H9 (cell line): Measurements from ENCODE around the gene AQP5. TPM values are rescaled to one million over a fixed set of nuclear protein-coding genes. Genes with fewer than 3 reads are reported as not detected.
A peak's percentile ranks its signal among the peaks of the same experiment; 100 is the strongest.

Source experiments
- DNase-seq: peaks from one replicate; pipeline ENCODE4 v3.0.0-alpha.2; 2017
- H2AFZ ChIP-seq: one replicate; pipeline ENCODE4 v1.6.1; 2013; ENCODE audit warnings: mild to moderate bottlenecking, low read length, control low read depth, moderate library complexity
- H2AK5ac ChIP-seq: 2 replicates; pipeline ENCODE4 v1.6.1; 2013; ENCODE audit warnings: low read length, control low read depth, mixed read lengths; ENCODE audit not compliant: insufficient read length
- H2BK120ac ChIP-seq: one replicate; pipeline ENCODE4 v1.6.1; 2013; ENCODE audit warnings: low read depth, mild to moderate bottlenecking, low read length, control low read depth, inconsistent platforms; ENCODE audit not compliant: poor library complexity, severe bottlenecking
- H2BK12ac ChIP-seq: 2 replicates; pipeline ENCODE4 v1.6.1; 2013; ENCODE audit warnings: low read length, control low read depth, mixed read lengths, low read depth; ENCODE audit not compliant: insufficient read length
- H2BK15ac ChIP-seq: 2 replicates; pipeline ENCODE4 v1.6.1; 2013; ENCODE audit warnings: low read depth, low read length, control low read depth
- H2BK20ac ChIP-seq: one replicate; pipeline ENCODE4 v1.6.1; 2013; ENCODE audit warnings: low read depth, mild to moderate bottlenecking, low read length, control low read depth, inconsistent platforms; ENCODE audit not compliant: poor library complexity, severe bottlenecking
- H2BK5ac ChIP-seq: 2 replicates; pipeline ENCODE4 v1.6.1; 2013; ENCODE audit warnings: low read length, control low read depth, mixed read lengths; ENCODE audit not compliant: insufficient read length
- H3K14ac ChIP-seq: 2 replicates; pipeline ENCODE4 v1.6.1; 2013; ENCODE audit warnings: low read length, control low read depth; ENCODE audit not compliant: insufficient read depth
- H3K18ac ChIP-seq: 2 replicates; pipeline ENCODE4 v1.6.1; 2013; ENCODE audit warnings: low read depth, mild to moderate bottlenecking, mixed read lengths, low read length, control low read depth; ENCODE audit not compliant: insufficient read length
- H3K23ac ChIP-seq: 2 replicates; pipeline ENCODE4 v1.6.1; 2013; ENCODE audit warnings: low read length, control low read depth, mixed read lengths, low read depth; ENCODE audit not compliant: insufficient read length
- H3K23me2 ChIP-seq: 2 replicates; pipeline ENCODE4 v1.6.1; 2013; ENCODE audit warnings: low read depth, mild to moderate bottlenecking, mixed read lengths, low read length, control low read depth; ENCODE audit not compliant: insufficient read length, poor library complexity, severe bottlenecking
- H3K27ac ChIP-seq: 2 replicates; pipeline ENCODE4 v1.5.1; 2013; ENCODE audit warnings: low read length, control low read depth, mixed read lengths, low read depth; ENCODE audit not compliant: insufficient read length
- H3K27me3 ChIP-seq: 2 replicates; pipeline ENCODE4 v1.6.1; 2013; ENCODE audit warnings: low read length, control low read depth, inconsistent platforms; ENCODE audit not compliant: insufficient read depth
- H3K4ac ChIP-seq: 2 replicates; pipeline ENCODE4 v1.6.1; 2013; ENCODE audit warnings: low read depth, mild to moderate bottlenecking, control low read depth, inconsistent platforms, low read length, moderate library complexity
- H3K4me1 ChIP-seq: 2 replicates; pipeline ENCODE4 v1.6.1; 2013; ENCODE audit warnings: low read length, control low read depth, inconsistent platforms; ENCODE audit not compliant: insufficient read depth
- H3K4me2 ChIP-seq: 2 replicates; pipeline ENCODE4 v1.6.1; 2013; ENCODE audit warnings: low read length, control low read depth, mixed read lengths; ENCODE audit not compliant: insufficient read length, insufficient read depth
- H3K56ac ChIP-seq: 2 replicates; pipeline ENCODE4 v1.6.1; 2013; ENCODE audit warnings: low read depth, mild to moderate bottlenecking, mixed read lengths, low read length, control low read depth; ENCODE audit not compliant: insufficient read length
- H3K79me1 ChIP-seq: 2 replicates; pipeline ENCODE4 v1.6.1; 2013; ENCODE audit warnings: low read depth, mild to moderate bottlenecking, moderate library complexity, low read length, control low read depth, inconsistent platforms; ENCODE audit not compliant: insufficient read depth, poor library complexity, severe bottlenecking
- H3K79me2 ChIP-seq: 2 replicates; pipeline ENCODE4 v1.6.1; 2013; ENCODE audit warnings: low read length, control low read depth, inconsistent platforms; ENCODE audit not compliant: insufficient read depth
- H3K9ac ChIP-seq: 2 replicates; pipeline ENCODE4 v1.6.1; 2013; ENCODE audit warnings: low read length, control low read depth, mixed read lengths; ENCODE audit not compliant: insufficient read length; ENCODE audit errors: extremely low read depth
- H3K9me3 ChIP-seq: one replicate; pipeline ENCODE4 v1.6.1; 2013; ENCODE audit warnings: low read depth, low read length, inconsistent platforms; ENCODE audit not compliant: control insufficient read depth
- H3T11ph ChIP-seq: one replicate; pipeline ENCODE4 v1.6.1; 2013; ENCODE audit warnings: mild to moderate bottlenecking, low read length, control low read depth, inconsistent platforms
- H4K20me1 ChIP-seq: one replicate; pipeline ENCODE4 v1.6.1; 2013; ENCODE audit not compliant: control insufficient read depth, insufficient read length, insufficient read depth
- H4K5ac ChIP-seq: 2 replicates; pipeline ENCODE4 v1.6.1; 2013; ENCODE audit warnings: low read depth, mild to moderate bottlenecking, mixed read lengths, low read length, control low read depth; ENCODE audit not compliant: insufficient read length
- H4K8ac ChIP-seq: replicated peaks from 2 replicates; pipeline ENCODE4 v1.6.1; 2013; ENCODE audit warnings: low read length, control low read depth, mixed read lengths, low read depth; ENCODE audit not compliant: insufficient read length
- H4K91ac ChIP-seq: 2 replicates; pipeline ENCODE4 v1.6.1; 2013; ENCODE audit warnings: low read depth, mild to moderate bottlenecking, moderate library complexity, mixed read lengths, low read length, control low read depth; ENCODE audit not compliant: insufficient read length
- H3K27ac Mint-ChIP-seq, 3 experiments: 2 replicates in 2 of 3; 3 replicates in 1 of 3; pipeline ENCODE4 v1.8.0; 2020 to 2021; ENCODE audit warnings: mixed read lengths in 3 of 3, mild to moderate bottlenecking in 1 of 3, moderate library complexity in 1 of 3
- H3K27me3 Mint-ChIP-seq: 2 replicates; pipeline ENCODE4 v1.8.0; 2021; ENCODE audit warnings: low read depth, mild to moderate bottlenecking, moderate library complexity, mixed read lengths
- H3K36me3 Mint-ChIP-seq, 3 experiments: 2 replicates in 2 of 3; 3 replicates in 1 of 3; pipeline ENCODE4 v1.8.0; 2020 to 2021; ENCODE audit warnings: low read depth in 3 of 3, mixed read lengths in 3 of 3; ENCODE audit not compliant: insufficient read depth in 1 of 3
- H3K4me1 Mint-ChIP-seq, 2 experiments: 2 replicates each; pipeline ENCODE4 v1.8.0; 2020; ENCODE audit warnings: mixed read lengths in 2 of 2
- H3K4me3 Mint-ChIP-seq, 2 experiments: 2 replicates in 1 of 2; 3 replicates in 1 of 2; pipeline ENCODE4 v1.8.0; 2020 to 2021; ENCODE audit warnings: mild to moderate bottlenecking in 2 of 2, mixed read lengths in 2 of 2, moderate library complexity in 1 of 2
- H3K9me3 Mint-ChIP-seq, 2 experiments: 2 replicates in 1 of 2; 3 replicates in 1 of 2; pipeline ENCODE4 v1.8.0; 2020; ENCODE audit warnings: mild to moderate bottlenecking in 2 of 2, mixed read lengths in 2 of 2, moderate library complexity in 1 of 2
- WGBS: extraction: QIAGEN DNeasy Blood & Tissue Kit; methylation state at CpG from one replicate; pipeline ENCODE4 v1.1.7; 2013; ENCODE audit warnings: missing lambda C conversion rate, low lambda C conversion rate, mixed read lengths; ENCODE audit not compliant: insufficient read length; ENCODE audit errors: extremely low coverage; 5-methylcytosine and 5-hydroxymethylcytosine counted together
- total RNA-seq: library from RNA; stranded (reverse); gene quantifications from 2 replicates; pipeline ENCODE4 v1.2.1, GENCODE V29; 2021
- TF ChIP-seq, protein P1 (sequence below): fragments of 200-600 bp; sonication (generic); conservative IDR thresholded peaks from 3 replicates; pipeline ENCODE4 v1.8.0; 2021; ENCODE audit warnings: antibody characterized with exemption, mild to moderate bottlenecking

The AQP5 gene
- total RNA-seq, 1 experiment from 2014 or later = 2.8 TPM

DNA sequence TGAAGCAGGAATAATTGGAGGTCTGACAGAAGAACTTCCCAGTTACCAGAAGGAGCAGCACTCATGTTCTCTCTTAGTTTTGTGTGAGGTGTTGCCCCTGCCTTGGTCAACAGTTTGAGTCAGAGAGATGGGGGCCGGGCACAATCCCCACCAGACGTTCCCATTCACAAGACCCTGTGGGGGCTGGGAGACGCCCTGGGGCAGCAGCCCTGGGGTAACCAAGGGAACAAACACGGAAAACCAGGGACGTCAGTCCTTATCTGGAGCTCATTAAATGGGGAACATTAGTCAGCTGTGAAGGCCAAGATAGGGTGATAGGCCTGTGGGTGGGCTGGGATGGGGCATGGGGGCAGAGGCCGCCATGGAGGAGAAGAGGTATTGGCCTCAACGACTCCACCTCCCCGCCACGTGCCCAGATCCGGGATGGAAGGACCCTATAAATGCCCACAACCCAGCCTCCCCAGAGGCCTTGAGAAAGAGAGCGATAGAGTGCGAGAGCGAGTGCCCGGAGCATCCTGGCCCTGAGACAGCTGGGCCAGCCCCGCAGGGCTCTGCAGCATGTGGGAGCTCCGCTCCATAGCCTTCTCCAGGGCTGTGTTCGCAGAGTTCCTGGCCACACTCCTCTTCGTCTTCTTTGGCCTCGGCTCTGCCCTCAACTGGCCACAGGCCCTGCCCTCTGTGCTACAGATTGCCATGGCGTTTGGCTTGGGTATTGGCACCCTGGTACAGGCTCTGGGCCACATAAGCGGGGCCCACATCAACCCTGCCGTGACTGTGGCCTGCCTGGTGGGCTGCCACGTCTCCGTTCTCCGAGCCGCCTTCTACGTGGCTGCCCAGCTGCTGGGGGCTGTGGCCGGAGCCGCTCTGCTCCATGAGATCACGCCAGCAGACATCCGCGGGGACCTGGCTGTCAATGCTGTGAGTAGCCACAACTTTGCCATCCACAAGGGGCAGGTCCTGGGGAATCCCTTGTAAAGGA lies 11.1 kb upstream of the AQP5 start, which contains the start of gene AQP2:
Gene AQP2, plus strand, starts transcription at position 465 of the 979 bp plus-strand sequence. Its CDS starts 94 bp downstream, at position 559.
- Histone ChIP-seq H2BK12ac (no peak within 1 kb of the TSS), H3K79me1 (no peaks in the 10 kb centered on the region), H2AK5ac (no peak within 1 kb of the TSS), H3K23ac (no peak within 1 kb of the TSS), H3K79me2 (no peaks in the 10 kb centered on the region), H4K5ac (no peak within 1 kb of the TSS), H3K23me2 (peaks cover 2% of the 10 kb centered on the region), H2AFZ (no peak within 1 kb of the TSS), H3K9me3 (no peaks in the 10 kb centered on the region), H3K14ac (no peak within 1 kb of the TSS), H3K56ac (no peak within 1 kb of the TSS), H2BK5ac (no peak within 1 kb of the TSS), H4K20me1 (no peaks in the 10 kb centered on the region), H3K27me3 (no peaks in the 10 kb centered on the region), H3K4me1 (no peaks in the 10 kb centered on the region; the same call in 1 of the 2 replicates), H3K9ac (no peak within 1 kb of the TSS), H2BK15ac (no peak within 1 kb of the TSS), H4K91ac (no peak within 1 kb of the TSS), H3K4me2 (no peak within 1 kb of the TSS), H3K4ac (no peak within 1 kb of the TSS), H2BK120ac (no peak within 1 kb of the TSS), H3K27ac (no peak within 1 kb of the TSS), H4K8ac (no peak within 1 kb of the TSS), H2BK20ac (no peak within 1 kb of the TSS), H3K18ac (no peak within 1 kb of the TSS), H3T11ph (no peak within 1 kb of the TSS)
- Mint-ChIP-seq H3K4me1 (peaks cover 25 to 28% of the 10 kb centered on the region in 2 experiments), H3K4me3 (no peak within 1 kb of the TSS), H3K27me3 (peaks cover 12% of the 10 kb centered on the region), H3K36me3 (no peaks in the 10 kb centered on the region), H3K27ac (peak within 1 kb of the TSS in 2 of 3 experiments; percentile 69 to 82; a peak in 2 of 7 replicates), H3K9me3 (no peaks in the 10 kb centered on the region)
- DNase-seq = no peak
- no CpG with 5 or more reads among the region's 32 CpGs for WGBS
- TF ChIP-seq, protein P1, sequence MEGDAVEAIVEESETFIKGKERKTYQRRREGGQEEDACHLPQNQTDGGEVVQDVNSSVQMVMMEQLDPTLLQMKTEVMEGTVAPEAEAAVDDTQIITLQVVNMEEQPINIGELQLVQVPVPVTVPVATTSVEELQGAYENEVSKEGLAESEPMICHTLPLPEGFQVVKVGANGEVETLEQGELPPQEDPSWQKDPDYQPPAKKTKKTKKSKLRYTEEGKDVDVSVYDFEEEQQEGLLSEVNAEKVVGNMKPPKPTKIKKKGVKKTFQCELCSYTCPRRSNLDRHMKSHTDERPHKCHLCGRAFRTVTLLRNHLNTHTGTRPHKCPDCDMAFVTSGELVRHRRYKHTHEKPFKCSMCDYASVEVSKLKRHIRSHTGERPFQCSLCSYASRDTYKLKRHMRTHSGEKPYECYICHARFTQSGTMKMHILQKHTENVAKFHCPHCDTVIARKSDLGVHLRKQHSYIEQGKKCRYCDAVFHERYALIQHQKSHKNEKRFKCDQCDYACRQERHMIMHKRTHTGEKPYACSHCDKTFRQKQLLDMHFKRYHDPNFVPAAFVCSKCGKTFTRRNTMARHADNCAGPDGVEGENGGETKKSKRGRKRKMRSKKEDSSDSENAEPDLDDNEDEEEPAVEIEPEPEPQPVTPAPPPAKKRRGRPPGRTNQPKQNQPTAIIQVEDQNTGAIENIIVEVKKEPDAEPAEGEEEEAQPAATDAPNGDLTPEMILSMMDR = no peak
